GM23248 (cell line): ENCODE results near the gene AKR1C3. TPM values are rescaled to one million over a fixed set of nuclear protein-coding genes. Genes with fewer than 3 reads are reported as not detected.

Experiments used
- DNase-seq: peaks from one replicate; pipeline ENCODE4 v3.0.0-alpha.2; 2015
- H2AFZ ChIP-seq: fragments of 200-600 bp; sonication (generic); 2 replicates; pipeline ENCODE4 v1.6.1; 2016; ENCODE audit warnings: antibody characterized with exemption
- H3F3A ChIP-seq: fragments of 200-600 bp; sonication (generic); 2 replicates; pipeline ENCODE4 v1.6.1; 2016; ENCODE audit warnings: mild to moderate bottlenecking, antibody characterized with exemption, mixed run types; ENCODE audit not compliant: insufficient read depth
- H3K27ac ChIP-seq: fragments of 200-600 bp; sonication (generic); 2 replicates; pipeline ENCODE4 v1.5.1; 2016; ENCODE audit warnings: mild to moderate bottlenecking
- H3K27me3 ChIP-seq: fragments of 200-600 bp; sonication (generic); replicated peaks from 2 replicates; pipeline ENCODE4 v1.6.1; 2016; ENCODE audit warnings: mild to moderate bottlenecking; ENCODE audit not compliant: insufficient read depth
- H3K36me3 ChIP-seq: fragments of 200-600 bp; sonication (generic); 2 replicates; pipeline ENCODE4 v1.6.1; 2016; ENCODE audit warnings: low read depth, mild to moderate bottlenecking
- H3K4me1 ChIP-seq: fragments of 200-600 bp; sonication (generic); 2 replicates; pipeline ENCODE4 v1.6.1; 2016; ENCODE audit warnings: mild to moderate bottlenecking; ENCODE audit not compliant: insufficient read depth
- H3K4me2 ChIP-seq: fragments of 200-600 bp; sonication (generic); one replicate; pipeline ENCODE4 v1.6.1; 2016; ENCODE audit warnings: mild to moderate bottlenecking; ENCODE audit not compliant: unreplicated experiment
- H3K4me3 ChIP-seq: fragments of 200-600 bp; sonication (generic); 2 replicates; pipeline ENCODE4 v1.5.1; 2016; ENCODE audit warnings: mild to moderate bottlenecking
- H3K79me2 ChIP-seq: fragments of 200-600 bp; sonication (generic); 2 replicates; pipeline ENCODE4 v1.6.1; 2016; ENCODE audit warnings: mild to moderate bottlenecking; ENCODE audit not compliant: insufficient read depth
- H3K9ac ChIP-seq: fragments of 200-600 bp; sonication (generic); 2 replicates; pipeline ENCODE4 v1.6.1; 2016; ENCODE audit warnings: mild to moderate bottlenecking
- H3K9me2 ChIP-seq: fragments of 200-600 bp; sonication (generic); 2 replicates; pipeline ENCODE4 v1.6.1; 2016; ENCODE audit warnings: mixed run types, mild to moderate bottlenecking, moderate library complexity; ENCODE audit not compliant: insufficient read depth
- H3K9me3 ChIP-seq: fragments of 200-600 bp; sonication (generic); one replicate; pipeline ENCODE4 v1.6.1; 2017; ENCODE audit warnings: low read depth
- H4K20me1 ChIP-seq: fragments of 200-600 bp; sonication (generic); 2 replicates; pipeline ENCODE4 v1.6.0; 2016; ENCODE audit not compliant: insufficient read depth
- EZH2 ChIP-seq: fragments of 200-600 bp; sonication (generic); IDR thresholded peaks from 2 replicates; pipeline ENCODE4 v1.6.1; 2018; ENCODE audit warnings: antibody characterized with exemption, mild to moderate bottlenecking; ENCODE audit not compliant: insufficient read depth, poor library complexity, severe bottlenecking
- EZH2phosphoT487 ChIP-seq: fragments of 200-600 bp; sonication (generic); IDR thresholded peaks from 2 replicates; pipeline ENCODE4 v1.6.1; 2018; ENCODE audit warnings: antibody characterized with exemption, moderate library complexity, mild to moderate bottlenecking, low read depth; ENCODE audit not compliant: insufficient read depth
- WGBS, 2 experiments: methylation state at CpG; one replicate each; pipeline ENCODE4 v1.1.6; 2015 to 2017; ENCODE audit warnings: low lambda C conversion rate in 2 of 2, low coverage in 1 of 2; ENCODE audit errors: missing lambda C conversion rate in 2 of 2; 5-methylcytosine and 5-hydroxymethylcytosine counted together
- in situ Hi-C: fragments of 300-500 bp; cut with MboI; formaldehyde crosslinking; loops from 2 replicates; pipeline ENCODE4 v1.15.0; 2020
- polyA plus RNA-seq: library from polyadenylated mRNA; unstranded; fragments of >200 nt; fragmentation: Nextera tagmentation; extraction: Ambion mirVana; gene quantifications from 2 replicates; pipeline ENCODE4 v1.2.1, GENCODE V29; 2016
- small RNA-seq: library from RNA; depleted of rRNA; stranded (forward); fragments of <200 nt; gene quantifications from one replicate; pipeline ENCODE3, GENCODE V24; 2014; ENCODE audit warnings: low read depth, low replicate concordance
- total RNA-seq: library from RNA; depleted of rRNA; stranded (reverse); fragments of >200 nt; shearing (Covaris generic); gene quantifications from 2 replicates; pipeline ENCODE4 v1.2.3, GENCODE V29; 2014; rRNA removed

AKR1C3 gene
- total and polyA plus RNA-seq, 2 experiments from 2014 or later, result 23.2 to 51.8 TPM

GRCh38 chr10:5155951-5156350, 61.7 kb downstream of the AKR1C3 start:
- H3K4me3 ChIP-seq, result no peak overlapping the region
- no peaks in the 10 kb centered on the region for H3K9me2 ChIP-seq
- H2AFZ ChIP-seq, result no peak overlapping the region
- WGBS, 2 experiments, result 8 to 18% methylated on average over 1 of the region's 1 CpG
- TF ChIP-seq EZH2, result no peak
- TF ChIP-seq EZH2phosphoT487, result no peak
- no peaks in the 10 kb centered on the region for H3K9me3 ChIP-seq
- no peaks in the 10 kb centered on the region for H3F3A ChIP-seq
- H4K20me1 ChIP-seq, result no peaks in the 10 kb centered on the region
- H3K36me3 ChIP-seq, result no peaks in the 10 kb centered on the region
- no peak overlapping the region for H3K27ac ChIP-seq
- H3K79me2 ChIP-seq, result no peaks in the 10 kb centered on the region
- no peaks in the 10 kb centered on the region for H3K4me1 ChIP-seq
- H3K27me3 ChIP-seq, result no peaks in the 10 kb centered on the region
- in situ Hi-C loops, result no loop called here
- no peak overlapping the region for H3K9ac ChIP-seq
- no peak overlapping the region for H3K4me2 ChIP-seq
- DNase-seq, result no peak

Small RNA genes lying within 50 kb of the gene (small RNA-seq; reads per million reads assigned to genes)
- gene RF00096, result not detected

Other genes with a start within 250 kb of the AKR1C3 start
- 23.8 and 39.4 TPM in 2 replicates for gene AKR1C1, start 131.0 kb upstream of the AKR1C3 start, total RNA-seq
- gene AKR1C1, start 131.0 kb upstream of the AKR1C3 start, polyA plus RNA-seq, result 43.9 and 44.5 TPM in 2 replicates
- gene AKR1C2, start 90.6 kb upstream of the AKR1C3 start, total RNA-seq, result 9.6 and 13.7 TPM in 2 replicates
- gene AKR1C2, start 90.6 kb upstream of the AKR1C3 start, polyA plus RNA-seq, result 19.8 and 20.9 TPM in 2 replicates
- gene AKR1C8, start 90.7 kb downstream of the AKR1C3 start, total RNA-seq, result not detected in 2 replicates
- not detected in 2 replicates for gene AKR1C8, start 90.7 kb downstream of the AKR1C3 start, polyA plus RNA-seq
- gene AKR1C4, start 102.4 kb downstream of the AKR1C3 start, total RNA-seq, result not detected in 2 replicates
- gene AKR1C4, start 102.4 kb downstream of the AKR1C3 start, polyA plus RNA-seq, result not detected in 2 replicates